B cell (primary cell): ENCODE measurements around the gene USP1. TPM values are rescaled to one million over a fixed set of nuclear protein-coding genes. Genes with fewer than 3 reads are reported as not detected.

ENCODE experiments used
- ATAC-seq: fragments of 200-7000 bp; cut with Tn5 transposase; one replicate; pipeline ENCODE4 v1.10.0; 2021; ENCODE audit warnings: low read depth, mild to moderate bottlenecking, moderate number of reproducible peaks, moderate library complexity
- CTCF ChIA-PET: fragments of 350-600 bp; sonication (Branson Sonifier 250); formaldehyde crosslinking; loops from one replicate; lab custom pipeline; 2021; ENCODE audit warnings: antibody characterized with exemption, inconsistent platforms; lab: Charles Lee
- POLR2A ChIA-PET: fragments of 350-600 bp; sonication (Branson Sonifier 250); formaldehyde crosslinking; loops from one replicate; lab custom pipeline; 2021; ENCODE audit warnings: antibody characterized with exemption; lab: Charles Lee
- DNase-seq: peaks from one replicate; pipeline ENCODE4 v3.0.0; 2013
- H2AFZ ChIP-seq: 2 replicates; pipeline ENCODE4 v1.6.1; 2012; ENCODE audit warnings: mild to moderate bottlenecking, low read depth, low read length; ENCODE audit not compliant: insufficient read depth, poor library complexity, severe bottlenecking
- H3K27ac ChIP-seq, 2 donors: 1 replicate in 1 of 2; 2 replicates in 1 of 2; pipeline ENCODE4 v1.5.1; 2012 to 2013; ENCODE audit warnings: low read length in 2 of 2, mild to moderate bottlenecking in 2 of 2, moderate library complexity in 1 of 2
- H3K27me3 ChIP-seq, 4 experiments: fragments of 200-600 bp in 1 of 4; sonication (generic) in 1 of 4; replicated peaks in 1 of 4; 1 replicate in 2 of 4; 2 replicates in 2 of 4; pipeline versions ENCODE4 v1.6.1 to v1.7.0; 2013 to 2016; ENCODE audit warnings: low read length in 3 of 4, mild to moderate bottlenecking in 2 of 4, mixed read lengths in 1 of 4, moderate library complexity in 1 of 4; ENCODE audit not compliant: insufficient read depth in 4 of 4, control insufficient read depth in 3 of 4; ENCODE audit errors: control extremely low read depth in 1 of 4
- H3K36me3 ChIP-seq, 2 experiments: replicated peaks in 1 of 2; 1 replicate in 1 of 2; 2 replicates in 1 of 2; pipeline versions ENCODE4 v1.6.1 to v1.7.1; 2013; ENCODE audit warnings: low read length in 1 of 2; ENCODE audit not compliant: insufficient read depth in 2 of 2, control insufficient read depth in 1 of 2; ENCODE audit errors: control extremely low read depth in 1 of 2, extremely low read depth in 1 of 2
- H3K4me1 ChIP-seq, 2 donors: fragments of 200-600 bp in 1 of 2; sonication (generic) in 1 of 2; 1 replicate in 1 of 2; 2 replicates in 1 of 2; pipeline versions ENCODE4 v1.5.1 to v1.6.1; 2013 to 2017; ENCODE audit warnings: low read length in 2 of 2; ENCODE audit not compliant: control insufficient read depth in 2 of 2, insufficient read depth in 2 of 2
- H3K4me2 ChIP-seq: replicated peaks from 2 replicates; pipeline ENCODE3; 2012; ENCODE audit warnings: mild to moderate bottlenecking, low read depth, low read length; ENCODE audit not compliant: poor library complexity, severe bottlenecking
- H3K4me3 ChIP-seq, 5 experiments: fragments of 200-600 bp in 1 of 5; sonication (generic) in 1 of 5; 1 replicate in 3 of 5; 2 replicates in 2 of 5; pipeline versions ENCODE4 v1.5.1 to v1.7.0; 2011 to 2016; ENCODE audit warnings: low read length in 4 of 5, mild to moderate bottlenecking in 4 of 5, low read depth in 2 of 5, control low read depth in 1 of 5, moderate library complexity in 1 of 5; ENCODE audit not compliant: insufficient read depth in 1 of 5; ENCODE audit errors: control extremely low read depth in 1 of 5, extremely low read depth in 1 of 5
- H3K79me2 ChIP-seq: fragments of 200-600 bp; sonication (generic); one replicate; pipeline ENCODE4 v1.6.0; 2016; ENCODE audit warnings: low read length; ENCODE audit not compliant: control insufficient read depth, insufficient read depth
- H3K9ac ChIP-seq: fragments of 200-600 bp; sonication (generic); 2 replicates; pipeline ENCODE4 v1.6.1; 2017; ENCODE audit warnings: mild to moderate bottlenecking, low read length, moderate library complexity
- H3K9me3 ChIP-seq, 3 donors: one replicate each; pipeline versions ENCODE4 v1.6.1 to v1.7.1; 2013; ENCODE audit warnings: low read length in 2 of 3; ENCODE audit not compliant: control insufficient read depth in 2 of 3, insufficient read depth in 1 of 3; ENCODE audit errors: control extremely low read depth in 1 of 3
- H4K20me1 ChIP-seq: 2 replicates; pipeline ENCODE4 v1.6.0; 2012; ENCODE audit warnings: mild to moderate bottlenecking, low read length; ENCODE audit not compliant: insufficient read depth, control insufficient read depth, poor library complexity, severe bottlenecking
- H3K27ac Mint-ChIP-seq: one replicate; pipeline ENCODE4 v1.8.0; 2021; ENCODE audit warnings: mixed read lengths
- H3K27me3 Mint-ChIP-seq: one replicate; pipeline ENCODE4 v1.8.0; 2021; ENCODE audit warnings: mixed read lengths
- H3K4me1 Mint-ChIP-seq: one replicate; pipeline ENCODE4 v1.8.0; 2021; ENCODE audit warnings: mixed read lengths
- H3K4me3 Mint-ChIP-seq: one replicate; pipeline ENCODE4 v1.8.0; 2021; ENCODE audit warnings: mixed read lengths
- H3K9me3 Mint-ChIP-seq: one replicate; pipeline ENCODE4 v1.8.0; 2022; ENCODE audit warnings: mixed read lengths; ENCODE audit not compliant: insufficient read depth
- CTCF ChIP-seq: fragments of 200-600 bp; IDR thresholded peaks from one replicate; pipeline ENCODE4 v1.8.0; 2022; ENCODE audit warnings: antibody characterized with exemption, mild to moderate bottlenecking
- EZH2 ChIP-seq: IDR thresholded peaks from 2 replicates; pipeline ENCODE4 v1.6.1; 2012; ENCODE audit warnings: borderline replicate concordance, low read depth, mild to moderate bottlenecking, moderate library complexity, low read length; ENCODE audit not compliant: insufficient read depth, poor library complexity, severe bottlenecking
- WGBS: methylation state at CpG from one replicate; pipeline ENCODE4 v1.1.5; 2013; ENCODE audit warnings: missing lambda C conversion rate; ENCODE audit not compliant: insufficient coverage; 5-methylcytosine and 5-hydroxymethylcytosine counted together
- intact Hi-C: fragments of 100-400 bp; cut with micrococcal nuclease; formaldehyde crosslinking; loops from one replicate; pipeline ENCODE4 v1.10.0; 2022
- polyA plus RNA-seq: library from polyadenylated mRNA; depleted of rRNA; stranded (reverse); fragments of >200 nt; gene quantifications from 2 replicates; pipeline ENCODE4 v1.2.3, GENCODE V29; 2012
- total RNA-seq, 2 donors: library from RNA; stranded (reverse); fragments of 120-200 nt in 1 of 2; gene quantifications; 1 replicate in 1 of 2; 2 replicates in 1 of 2; pipeline versions ENCODE4 v1.2.3 to v1.2.4, GENCODE V29; 2013 to 2022

USP1 gene
- total and polyA plus RNA-seq, 2 donors (not counting 1 experiment from before 2014, with no cell fraction given), result 6.1 to 32.7 TPM

GRCh38 chr1:62401034-62401760 lies 35.7 kb upstream of the USP1 start:
- no peaks in the 10 kb centered on the region for H3K27me3 ChIP-seq
- H4K20me1 ChIP-seq, result no peaks in the 10 kb centered on the region
- intact Hi-C loops, result no loop called here
- no peak overlapping the region for H3K4me3 Mint-ChIP-seq
- H3K9me3 ChIP-seq, result no peaks in the 10 kb centered on the region
- no peaks in the 10 kb centered on the region for H3K27me3 Mint-ChIP-seq
- H3K79me2 ChIP-seq, result no peaks in the 10 kb centered on the region
- H3K4me2 ChIP-seq, result no peak overlapping the region
- DNase-seq (no peak), ATAC-seq (no peak)
- H3K9me3 Mint-ChIP-seq, result no peaks in the 10 kb centered on the region
- no peak for TF ChIP-seq EZH2
- TF ChIP-seq CTCF, result no peak
- no peaks in the 10 kb centered on the region for H3K36me3 ChIP-seq
- H3K4me1 ChIP-seq, result no peaks in the 10 kb centered on the region
- no peak overlapping the region for H2AFZ ChIP-seq
- ChIA-PET CTCF (interaction anchor here (2.9 kb wide), 1 partner anchor 226 kb away, joined by 11 read pairs; no protein-coding TSS in a partner anchor), POLR2A (no interaction called here)
- WGBS, result 100% methylated on average over 1 of the region's 5 CpGs
- H3K9ac ChIP-seq, result no peak overlapping the region
- H3K4me1 Mint-ChIP-seq, result no peaks in the 10 kb centered on the region
- no peak overlapping the region for H3K4me3 ChIP-seq
- no peak overlapping the region for H3K27ac Mint-ChIP-seq
- no peak overlapping the region for H3K27ac ChIP-seq

- H3K27ac ChIP-seq, result no peak overlapping the region
- H4K20me1 ChIP-seq, result no peaks in the 10 kb centered on the region
- ChIA-PET CTCF (interaction anchor here (1.1 to 2.0 kb wide), 5 partner anchors 14 to 341 kb away, joined by 3 to 10 read pairs (median 3); no protein-coding TSS in a partner anchor), POLR2A (no interaction called here)
- no peaks in the 10 kb centered on the region for H3K79me2 ChIP-seq
- no peaks in the 10 kb centered on the region for H3K4me1 ChIP-seq
- 80% methylated on average over 1 of the region's 2 CpGs for WGBS
- Mint-ChIP-seq H3K27ac (no peak overlapping the region), H3K4me1 (no peaks in the 10 kb centered on the region), H3K27me3 (no peaks in the 10 kb centered on the region), H3K9me3 (no peaks in the 10 kb centered on the region), H3K4me3 (no peak overlapping the region)
- no peaks in the 10 kb centered on the region for H3K36me3 ChIP-seq
- H2AFZ ChIP-seq, result no peak overlapping the region
- no peak overlapping the region for H3K4me2 ChIP-seq
- no peak for DNase-seq
- no peak overlapping the region for H3K4me3 ChIP-seq
- H3K9ac ChIP-seq, result no peak overlapping the region
- intact Hi-C loops, result no loop called here
- H3K9me3 ChIP-seq, result no peaks in the 10 kb centered on the region
- no peak for ATAC-seq
- TF ChIP-seq EZH2 (no peak), CTCF (no peak)
- H3K27me3 ChIP-seq, result no peaks in the 10 kb centered on the region
Measured at GRCh38 chr1:62405247-62405646, 31.6 kb upstream of the USP1 start.
